GM18505 (cell line): ENCODE data around the gene HOXD11.

Experiments used
- ATAC-seq: cut with Tn5 transposase; IDR thresholded peaks from one replicate; pipeline ENCODE4 v1.9.1; 2021; ENCODE audit not compliant: unreplicated experiment
- POLR2A ChIP-seq: IDR thresholded peaks from 4 replicates; pipeline ENCODE4 v1.6.1; 2011; ENCODE audit warnings: borderline replicate concordance; ENCODE audit not compliant: insufficient read depth, insufficient read length; ENCODE audit errors: extremely low read depth

HOXD11 gene

GRCh38 chr2:176156807-176157498 lies 49.9 kb downstream of the HOXD11 start, which contains the start of gene HOXD3:
Gene HOXD3 (plus strand): TSS chr2:176157307. CDS start chr2:176169115, 11,808 bp downstream.
- TF ChIP-seq POLR2A: no peak
- ATAC-seq: no peak

GRCh38 chr2:176157499-176158185 lies 50.6 kb downstream of the HOXD11 start:
- no peak for ATAC-seq
- no peak for TF ChIP-seq POLR2A

DNA sequence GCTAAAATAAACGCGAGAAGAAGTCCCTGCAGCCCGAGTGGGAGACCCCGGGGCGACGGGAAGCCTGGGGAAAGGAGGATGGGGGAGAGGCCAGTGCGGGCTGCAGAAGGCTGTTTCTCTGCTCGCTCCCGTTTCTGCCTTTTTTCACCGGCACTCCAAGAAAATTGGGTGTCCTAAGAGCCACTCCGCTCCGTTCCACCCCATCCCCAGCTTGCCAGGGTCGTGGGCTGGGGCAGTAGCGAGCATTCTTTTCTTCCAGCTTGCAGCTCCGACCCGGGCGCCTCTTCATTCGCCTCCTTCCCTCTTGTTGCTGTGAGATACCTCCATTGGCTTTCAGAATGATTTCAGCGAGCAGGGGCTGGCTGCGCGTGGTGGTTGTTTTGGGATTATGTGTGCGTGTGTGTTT lies 51.1 kb downstream of the HOXD11 start:
- no peak for TF ChIP-seq POLR2A
- no peak for ATAC-seq

GRCh38 chr2:176158855-176159662 lies 52.0 kb downstream of the HOXD11 start:
- TF ChIP-seq POLR2A: no peak
- no peak for ATAC-seq
